ENCODE results near the gene B3GALT6.
"Not testable (repeated sequence)": the region's sequence is repeated elsewhere in the genome, so short reads cannot be mapped to it uniquely, and the experiment has no call there.

B3GALT6 gene

DNA sequence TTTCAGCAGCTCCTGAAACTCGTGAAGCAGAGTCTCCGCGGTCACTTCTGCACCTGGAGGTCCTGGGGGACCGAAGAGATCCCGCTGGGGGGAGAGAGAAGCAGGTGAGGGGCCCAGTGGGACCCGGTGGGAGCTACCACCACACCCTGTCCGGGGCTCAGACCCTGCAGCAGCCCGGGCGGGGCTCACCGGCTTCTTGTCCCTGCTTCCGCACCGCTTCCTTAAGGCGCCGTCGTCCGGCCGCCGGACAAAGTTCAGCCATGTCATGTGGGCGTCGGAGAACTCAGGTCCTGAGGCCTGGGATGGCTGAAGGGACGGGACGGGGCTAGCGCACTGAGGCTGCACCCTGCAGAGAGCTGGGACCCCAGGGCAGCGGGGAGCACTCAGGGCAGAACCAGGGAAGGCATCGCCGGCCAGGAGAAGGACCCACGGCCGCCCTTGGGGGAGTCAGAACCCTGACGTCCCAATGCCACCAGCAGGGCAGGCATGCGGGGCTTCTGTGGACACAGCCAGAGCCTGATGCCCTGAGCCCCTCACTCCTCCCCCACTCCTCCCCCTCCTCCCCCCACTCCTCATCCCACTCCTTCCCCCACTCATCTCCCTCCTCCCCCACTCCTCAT lies 12.3 kb downstream of the B3GALT6 start:
- Histone ChIP-seq H3K9ac (ENCODE audit: low read length) (no peak overlapping the region), H3K4me3 (ENCODE audit: low read depth in 1 of 2, low read length in 2 of 2) (no peak overlapping the region), H3K9me3 (ENCODE audit: low read length) (no peaks in the 10 kb centered on the region), H3K27me3 (ENCODE audit: control insufficient read depth in 1 of 2, insufficient read depth in 2 of 2, low read length in 2 of 2) (peaks cover 0 to 45% of the 10 kb centered on the region in 2 donors), H3K27ac (ENCODE audit: low read depth, low read length) (no peak overlapping the region), H3K4me1 (ENCODE audit: insufficient read depth, low read length) (no peaks in the 10 kb centered on the region), H3K36me3 (ENCODE audit: insufficient read depth, low read length) (no peaks in the 10 kb centered on the region)

DNA sequence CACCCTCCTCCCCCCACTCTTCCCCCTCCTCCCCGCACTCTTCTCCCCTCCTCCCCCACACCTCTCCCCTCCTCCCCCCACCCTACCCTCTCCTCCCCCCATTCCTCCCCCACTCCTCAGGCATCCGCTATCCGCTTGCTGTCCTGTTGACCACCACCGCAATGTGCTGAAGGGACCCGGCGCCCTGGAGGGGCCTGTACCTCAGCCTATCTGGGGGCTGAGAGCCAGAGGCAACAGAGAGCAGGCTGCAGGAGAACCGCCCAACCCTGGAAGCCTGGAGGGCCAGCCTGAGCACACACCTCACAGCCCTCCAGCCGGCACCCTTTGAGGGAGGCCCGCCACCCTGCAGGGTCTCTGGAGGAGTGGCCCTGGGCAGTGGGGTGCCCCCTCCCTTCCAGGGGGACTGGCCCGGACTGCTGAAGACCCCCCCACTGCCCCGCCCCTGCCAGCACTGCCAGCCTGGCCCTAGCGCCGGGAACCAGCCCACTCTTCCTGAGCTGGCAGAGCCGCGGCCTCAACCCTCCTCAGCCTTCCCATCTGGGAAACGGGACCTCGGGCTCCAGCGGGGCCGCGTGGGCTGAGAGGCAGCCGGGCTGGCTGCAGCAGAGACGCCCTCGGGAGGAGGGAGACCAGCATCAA lies 13.3 kb downstream of the B3GALT6 start:
- Histone ChIP-seq H3K27me3 (ENCODE audit: control insufficient read depth in 1 of 2, insufficient read depth in 2 of 2, low read length in 2 of 2) (peaks cover 0 to 35% of the 10 kb centered on the region in 2 donors), H3K4me3 (ENCODE audit: low read depth in 1 of 2, low read length in 2 of 2) (no peak overlapping the region), H3K4me1 (ENCODE audit: insufficient read depth, low read length) (no peaks in the 10 kb centered on the region), H3K36me3 (ENCODE audit: insufficient read depth, low read length) (no peaks in the 10 kb centered on the region), H3K9ac (ENCODE audit: low read length) (no peak overlapping the region), H3K9me3 (ENCODE audit: low read length) (no peaks in the 10 kb centered on the region), H3K27ac (ENCODE audit: low read depth, low read length) (no peak overlapping the region)

DNA sequence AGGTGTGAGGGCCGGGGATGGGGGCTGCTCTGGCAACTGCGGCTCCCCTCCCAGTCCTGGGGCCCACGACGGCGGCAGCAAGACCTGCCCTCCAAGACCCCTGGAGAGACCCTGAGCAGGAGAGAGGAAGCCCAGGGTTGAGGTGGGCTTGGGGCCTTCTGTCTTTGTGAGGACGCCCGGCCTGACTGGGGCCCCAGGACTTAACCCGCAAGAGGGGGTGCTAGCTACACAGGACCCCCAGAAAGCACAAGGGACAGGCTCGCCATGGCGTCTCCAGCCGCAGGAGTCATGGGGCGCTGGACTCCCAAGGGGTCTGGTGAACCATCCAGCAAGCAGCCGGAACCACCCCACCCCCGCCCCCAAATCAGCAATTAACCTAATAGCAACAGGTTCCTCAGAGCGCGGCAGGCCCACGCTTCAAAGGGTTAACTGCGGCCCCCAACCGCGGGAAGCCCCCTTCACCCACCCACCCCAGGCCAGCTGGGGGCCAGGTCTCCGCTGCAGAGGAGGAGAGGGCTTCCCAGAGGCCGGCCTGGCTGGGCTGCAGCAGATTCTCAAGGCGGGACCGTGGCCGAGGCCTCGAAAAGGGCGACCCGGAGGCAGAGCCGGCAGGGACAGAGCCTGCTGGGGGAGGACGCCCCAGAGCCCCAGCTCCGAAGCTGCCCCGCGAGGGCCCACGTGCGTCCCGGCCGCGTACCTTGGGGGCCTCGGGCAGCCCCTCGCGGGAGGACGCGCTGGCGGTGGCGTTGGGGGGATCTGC lies 14.0 kb downstream of the B3GALT6 start:
- Histone ChIP-seq H3K36me3 (ENCODE audit: insufficient read depth, low read length) (no peaks in the 10 kb centered on the region), H3K4me3 (ENCODE audit: low read depth in 1 of 2, low read length in 2 of 2) (no peak overlapping the region), H3K9me3 (ENCODE audit: low read length) (no peaks in the 10 kb centered on the region), H3K27me3 (ENCODE audit: control insufficient read depth in 1 of 2, insufficient read depth in 2 of 2, low read length in 2 of 2) (peaks cover 0 to 32% of the 10 kb centered on the region in 2 donors), H3K27ac (ENCODE audit: low read depth, low read length) (no peak overlapping the region), H3K4me1 (ENCODE audit: insufficient read depth, low read length) (no peaks in the 10 kb centered on the region), H3K9ac (ENCODE audit: low read length) (no peak overlapping the region)

DNA sequence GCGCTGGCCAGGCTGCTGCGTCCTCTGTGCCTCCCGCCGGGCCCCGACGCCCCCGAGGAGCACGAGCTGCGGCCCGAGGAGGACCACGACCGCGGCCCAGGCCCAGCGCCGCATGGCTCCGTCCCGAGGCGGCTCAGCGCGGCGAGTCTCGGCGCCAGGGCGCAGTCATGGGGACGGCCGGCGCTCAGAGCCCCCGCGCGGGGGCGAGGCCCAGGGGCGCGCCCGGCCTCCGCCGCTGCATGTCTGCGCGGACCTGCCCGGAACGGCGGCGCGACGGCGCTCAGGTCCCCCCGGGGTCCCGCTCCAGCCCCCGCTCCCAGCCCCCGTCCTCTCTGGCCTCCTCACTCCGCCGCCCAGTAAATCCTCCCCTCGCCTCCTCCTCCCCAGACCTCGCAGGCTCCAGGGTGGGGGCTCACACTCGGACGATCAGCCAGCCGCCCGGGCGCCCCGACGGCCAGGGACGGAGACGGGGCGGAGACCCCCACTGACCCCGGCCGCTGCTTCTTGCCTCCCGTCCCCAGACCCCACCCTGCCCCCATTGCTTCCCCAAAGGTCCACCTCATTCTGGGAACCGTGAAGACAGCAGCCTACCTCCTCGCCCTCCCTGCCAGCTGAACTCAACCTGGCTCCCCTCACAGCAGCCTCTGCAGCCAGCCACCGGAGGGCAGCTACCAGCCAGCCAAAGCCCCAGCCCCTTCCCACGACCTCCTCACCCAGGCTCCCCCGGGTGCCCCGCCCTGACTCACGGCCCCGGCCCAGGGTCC lies 14.7 kb downstream of the B3GALT6 start, which contains the start of gene C1QTNF12:
C1QTNF12 (minus strand) TSS at position 146 of the 764 bp plus-strand sequence; CDS start at position 114, 32 bp downstream.
- Histone ChIP-seq H3K4me1 (ENCODE audit: insufficient read depth, low read length) (no peaks in the 10 kb centered on the region), H3K27ac (ENCODE audit: low read depth, low read length) (no peak within 1 kb of the TSS), H3K27me3 (ENCODE audit: control insufficient read depth in 1 of 2, insufficient read depth in 2 of 2, low read length in 2 of 2) (peaks cover 0 to 31% of the 10 kb centered on the region in 2 donors), H3K9me3 (ENCODE audit: low read length) (no peaks in the 10 kb centered on the region), H3K4me3 (ENCODE audit: low read depth in 1 of 2, low read length in 2 of 2) (no peak within 1 kb of the TSS), H3K36me3 (ENCODE audit: insufficient read depth, low read length) (no peaks in the 10 kb centered on the region), H3K9ac (ENCODE audit: low read length) (no peak within 1 kb of the TSS)

DNA sequence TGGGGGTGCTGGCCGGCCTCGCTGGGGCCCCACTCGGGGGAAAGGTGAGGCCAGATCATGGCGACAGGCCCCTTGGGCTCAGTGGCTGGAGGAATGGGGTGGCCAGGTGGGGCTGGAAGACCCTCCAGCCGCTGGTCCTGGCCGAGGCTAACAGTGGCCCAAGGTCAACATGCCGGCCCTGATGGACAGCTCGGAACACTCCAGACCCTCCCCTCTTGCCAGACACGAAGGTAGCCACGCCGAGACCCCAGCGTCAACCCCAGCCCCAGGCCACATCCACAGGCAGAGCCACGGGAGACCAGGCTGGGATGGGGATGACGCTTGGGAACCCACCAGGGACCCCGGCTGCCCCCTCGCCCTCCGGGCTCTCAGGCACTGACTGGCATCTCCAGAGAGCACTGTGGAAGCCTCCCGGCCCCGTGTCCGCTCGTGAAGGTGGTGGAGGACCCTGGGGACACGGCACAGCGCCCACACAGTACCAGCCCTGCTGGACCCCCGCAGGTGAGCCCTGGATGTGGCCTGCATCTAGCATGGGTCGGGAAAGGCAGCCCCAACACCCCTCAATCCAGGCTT lies 15.4 kb downstream of the B3GALT6 start:
- Histone ChIP-seq H3K4me1 (ENCODE audit: insufficient read depth, low read length) (no peaks in the 10 kb centered on the region), H3K9ac (ENCODE audit: low read length) (no peak overlapping the region), H3K36me3 (ENCODE audit: insufficient read depth, low read length) (no peaks in the 10 kb centered on the region), H3K27me3 (ENCODE audit: control insufficient read depth in 1 of 2, insufficient read depth in 2 of 2, low read length in 2 of 2) (peaks cover 0 to 31% of the 10 kb centered on the region in 2 donors), H3K4me3 (ENCODE audit: low read depth in 1 of 2, low read length in 2 of 2) (no peak overlapping the region), H3K9me3 (ENCODE audit: low read length) (no peaks in the 10 kb centered on the region), H3K27ac (ENCODE audit: low read depth, low read length) (no peak overlapping the region)

DNA sequence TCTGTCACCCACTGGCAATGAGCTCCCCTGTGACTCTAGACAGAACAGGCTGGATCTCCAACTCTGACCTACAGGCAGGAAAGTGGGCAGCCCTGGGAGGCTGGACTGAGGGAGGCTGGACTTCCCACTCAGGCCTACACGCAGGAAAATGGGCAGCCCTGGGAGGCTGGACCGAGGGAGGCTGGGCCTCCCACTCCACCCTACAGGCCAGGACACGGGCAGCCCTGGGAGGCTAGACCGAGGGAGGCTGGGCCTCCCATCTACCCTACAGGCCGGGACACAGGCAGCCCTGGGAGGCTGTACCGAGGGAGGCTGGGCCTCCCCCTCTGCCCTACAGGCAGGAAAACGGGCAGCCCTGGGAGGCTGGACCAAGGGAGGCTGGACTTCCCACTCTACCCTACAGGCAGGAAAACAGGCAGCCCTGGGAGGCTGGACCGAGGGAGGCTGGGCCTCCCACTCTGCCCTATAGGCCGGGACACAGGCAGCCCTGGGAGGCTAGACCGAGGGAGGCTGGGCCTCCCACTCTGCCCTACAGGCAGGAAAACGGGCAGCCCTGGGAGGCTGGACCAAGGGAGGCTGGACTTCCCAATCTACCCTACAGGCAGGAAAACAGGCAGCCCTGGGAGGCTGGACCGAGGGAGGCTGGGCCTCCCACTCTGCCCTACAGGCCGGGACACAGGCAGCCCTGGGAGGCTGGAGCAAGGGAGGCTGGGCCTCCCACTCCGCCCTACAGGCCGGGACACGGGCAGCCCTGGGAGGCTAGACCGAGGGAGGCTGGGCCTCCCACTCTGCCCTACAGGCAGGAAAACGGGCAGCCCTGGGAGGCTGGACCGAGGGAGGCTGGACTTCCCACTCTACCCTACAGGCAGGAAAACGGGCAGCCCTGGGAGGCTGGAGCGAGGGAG lies 16.2 kb downstream of the B3GALT6 start:
- H3K4me1 ChIP-seq (ENCODE audit: insufficient read depth, low read length); H3K27ac ChIP-seq (ENCODE audit: low read depth, low read length); H3K9me3 ChIP-seq (ENCODE audit: low read length); H3K9ac ChIP-seq (ENCODE audit: low read length); H3K36me3 ChIP-seq (ENCODE audit: insufficient read depth, low read length); H3K4me3 ChIP-seq (ENCODE audit: low read depth in 1 of 2, low read length in 2 of 2): not testable (repeated sequence)
- H3K27me3 ChIP-seq (ENCODE audit: control insufficient read depth in 1 of 2, insufficient read depth in 2 of 2, low read length in 2 of 2) = peaks cover 0 to 31% of the 10 kb centered on the region in 2 donors

DNA sequence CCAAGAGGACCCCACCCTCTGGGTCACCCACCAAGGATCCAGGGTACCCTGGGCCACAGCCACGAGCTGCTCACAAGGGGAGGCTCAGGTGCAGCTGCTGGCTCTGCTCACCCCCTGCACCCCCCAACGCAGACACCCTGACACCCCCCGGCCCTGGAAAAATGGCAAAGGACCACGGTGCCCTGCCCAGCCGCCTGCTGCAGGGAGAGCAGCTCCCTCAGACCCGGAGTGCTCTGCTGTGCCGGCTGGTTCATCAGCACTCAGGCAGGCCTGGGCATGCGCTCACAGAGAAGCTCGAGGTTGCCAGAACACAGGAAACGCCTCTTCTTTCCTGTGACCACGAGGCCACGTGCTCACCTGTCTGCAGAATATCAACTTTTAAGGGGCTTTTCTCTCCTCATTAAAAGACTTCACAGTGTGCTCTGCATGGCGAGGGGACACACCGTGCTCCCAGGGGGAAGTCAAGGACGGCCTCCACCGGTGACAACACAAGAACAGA lies 18.8 kb downstream of the B3GALT6 start:
- Histone ChIP-seq H3K9me3 (ENCODE audit: low read length) (no peaks in the 10 kb centered on the region), H3K27ac (ENCODE audit: low read depth, low read length) (no peak overlapping the region), H3K27me3 (ENCODE audit: control insufficient read depth in 1 of 2, insufficient read depth in 2 of 2, low read length in 2 of 2) (peaks cover 0 to 19% of the 10 kb centered on the region in 2 donors), H3K9ac (ENCODE audit: low read length) (no peak overlapping the region), H3K4me1 (ENCODE audit: insufficient read depth, low read length) (no peaks in the 10 kb centered on the region), H3K36me3 (ENCODE audit: insufficient read depth, low read length) (peaks cover 12% of the 10 kb centered on the region), H3K4me3 (ENCODE audit: low read depth in 1 of 2, low read length in 2 of 2) (no peak overlapping the region)

DNA sequence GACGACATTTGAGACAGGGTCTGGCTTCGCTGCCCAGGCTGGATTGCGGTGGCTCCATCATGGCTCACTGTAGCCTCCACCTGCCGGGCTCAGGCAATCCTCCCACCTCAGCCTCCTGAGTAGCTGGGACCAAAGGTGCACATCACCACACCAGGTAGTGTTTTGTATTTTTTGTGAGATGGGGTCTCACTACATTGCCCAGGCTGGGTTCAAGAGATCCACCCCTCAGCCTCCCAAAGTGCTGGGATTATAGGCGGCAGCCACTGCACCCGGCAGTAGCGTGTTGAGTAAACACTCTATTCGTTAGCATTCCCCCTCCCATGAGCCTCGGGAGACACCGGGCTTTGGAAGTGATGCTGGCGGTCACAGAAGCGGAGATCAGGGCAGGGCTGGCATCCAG lies 21.3 kb downstream of the B3GALT6 start:
- H3K9ac ChIP-seq (ENCODE audit: low read length) = no peak overlapping the region
- no peak overlapping the region for H3K4me3 ChIP-seq (ENCODE audit: low read depth in 1 of 2, low read length in 2 of 2)
- peaks cover 17% of the 10 kb centered on the region for H3K36me3 ChIP-seq (ENCODE audit: insufficient read depth, low read length)
- H3K27ac ChIP-seq (ENCODE audit: low read depth, low read length) = no peak overlapping the region
- H3K27me3 ChIP-seq (ENCODE audit: control insufficient read depth in 1 of 2, insufficient read depth in 2 of 2, low read length in 2 of 2) = no peaks in the 10 kb centered on the region
- H3K9me3 ChIP-seq (ENCODE audit: low read length) = no peaks in the 10 kb centered on the region
- no peaks in the 10 kb centered on the region for H3K4me1 ChIP-seq (ENCODE audit: insufficient read depth, low read length)

DNA sequence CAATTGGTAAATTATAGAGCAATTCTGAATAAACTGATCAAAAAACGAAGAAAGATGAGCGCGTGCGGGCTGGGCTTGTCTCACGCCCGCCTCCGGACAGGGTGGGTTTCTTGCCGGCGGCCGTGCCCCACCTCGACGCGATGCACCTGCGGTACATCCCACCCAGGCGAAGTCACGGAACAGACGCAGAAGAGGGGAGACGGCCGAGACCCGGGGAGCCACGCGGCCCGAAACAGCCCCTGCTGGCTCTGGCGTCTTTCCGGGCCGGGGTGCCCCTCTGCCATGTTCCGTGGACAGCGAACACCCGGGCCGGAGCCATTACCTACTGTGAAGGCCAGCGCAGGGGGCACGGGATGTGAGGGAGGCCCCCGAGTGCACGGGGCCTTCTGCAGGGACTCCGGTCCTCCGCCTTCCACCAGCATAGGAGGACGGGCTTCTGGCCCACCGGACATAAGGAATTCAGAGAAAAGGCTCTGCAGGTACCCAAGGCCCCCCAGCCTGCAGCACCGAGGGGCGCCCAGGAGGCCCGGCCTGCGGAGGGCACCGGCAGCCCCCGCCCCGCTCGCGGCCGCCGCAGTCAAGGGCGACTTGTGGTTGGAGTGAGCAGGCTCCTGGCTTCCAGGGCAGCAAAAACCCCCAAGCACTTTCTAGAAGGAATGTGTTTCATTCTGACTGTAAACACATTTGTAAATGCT lies 22.1 kb downstream of the B3GALT6 start:
- Histone ChIP-seq H3K36me3 (ENCODE audit: insufficient read depth, low read length) (peaks cover 22% of the 10 kb centered on the region), H3K27ac (ENCODE audit: low read depth, low read length) (no peak overlapping the region), H3K27me3 (ENCODE audit: control insufficient read depth in 1 of 2, insufficient read depth in 2 of 2, low read length in 2 of 2) (no peaks in the 10 kb centered on the region), H3K4me3 (ENCODE audit: low read depth in 1 of 2, low read length in 2 of 2) (no peak overlapping the region), H3K9ac (ENCODE audit: low read length) (no peak overlapping the region), H3K9me3 (ENCODE audit: low read length) (no peaks in the 10 kb centered on the region), H3K4me1 (ENCODE audit: insufficient read depth, low read length) (no peaks in the 10 kb centered on the region)

DNA sequence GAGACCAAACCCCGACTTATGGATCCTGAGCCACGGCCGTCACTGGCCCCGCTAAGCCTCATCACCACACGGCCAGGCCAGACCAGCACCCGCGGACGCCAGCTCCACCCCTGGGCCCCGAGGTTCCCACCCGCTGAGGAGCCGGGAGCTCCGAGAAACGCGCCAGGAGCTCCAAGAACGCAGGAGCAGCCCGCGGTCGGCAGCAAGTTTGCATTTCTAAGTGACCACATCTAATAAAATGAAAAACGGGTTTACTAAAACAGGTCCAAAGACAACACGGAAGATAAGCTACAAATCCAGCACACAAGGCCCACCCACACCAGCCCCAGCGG lies 22.6 kb downstream of the B3GALT6 start:
- H3K9ac ChIP-seq (ENCODE audit: low read length) = no peak overlapping the region
- H3K4me1 ChIP-seq (ENCODE audit: insufficient read depth, low read length) = no peaks in the 10 kb centered on the region
- H3K4me3 ChIP-seq (ENCODE audit: low read depth in 1 of 2, low read length in 2 of 2) = no peak overlapping the region
- peaks cover 24% of the 10 kb centered on the region for H3K36me3 ChIP-seq (ENCODE audit: insufficient read depth, low read length)
- no peaks in the 10 kb centered on the region for H3K27me3 ChIP-seq (ENCODE audit: control insufficient read depth in 1 of 2, insufficient read depth in 2 of 2, low read length in 2 of 2)
- no peaks in the 10 kb centered on the region for H3K9me3 ChIP-seq (ENCODE audit: low read length)
- H3K27ac ChIP-seq (ENCODE audit: low read depth, low read length) = no peak overlapping the region
